ENCODE results near the gene DET1. TPM values are rescaled to one million over a fixed set of nuclear protein-coding genes. Genes with fewer than 3 reads are reported as not detected.

DET1 gene
- 10 to 100 TPM in 1 of 4 donors, 1 to 10 TPM in 3; 7.4 to 13.0 (median 8.8) TPM for total RNA-seq
- 1 to 10 TPM; 2.4 to 3.6 (median 2.8) TPM for polyA plus RNA-seq

GRCh38 chr15:88546248-88547129 is at the start of gene DET1:
DET1 (minus strand) TSS chr15:88546681; CDS start chr15:88531705, 14,976 bp downstream.
- peak; percentile 96 for DNase-seq
- Histone ChIP-seq H3K9me3 (no peaks in the 10 kb centered on the region), H3K27ac (peak within 1 kb of the TSS; percentile 80 to 91 (median 86)), H3K4me3 (peak within 1 kb of the TSS; percentile 59 to 83 (median 70)), H3K27me3 (no peaks in the 10 kb centered on the region), H3K4me1 (peaks cover 0 to 38% (median 27%) of the 10 kb centered on the region in 4 donors), H3K36me3 (no peaks in the 10 kb centered on the region)
- whole genome bisulfite sequencing, 2 donors = 4% methylated on average over 33 of the region's 33 CpGs
- TF ChIP-seq POLR2A (IDR thresholded peaks at IDR 0.05) (no peak), EP300 (IDR thresholded peaks at IDR 0.05) (no peak), POLR2AphosphoS5 (IDR thresholded peaks at IDR 0.05) (peak in 3 of 4 donors; percentile 5 to 68 (median 47)), CTCF (IDR thresholded peaks at IDR 0.05) (peak; percentile 48 to 71 (median 59))
- intact Hi-C loops (cut with DNase I) = loop anchor here (2.0 to 10.0 kb wide), 3 partner anchors 70 to 558 kb away; partner anchors contain the start of gene AEN

- TF ChIP-seq POLR2AphosphoS5 (IDR thresholded peaks at IDR 0.05) (no peak), EP300 (IDR thresholded peaks at IDR 0.05) (no peak), CTCF (IDR thresholded peaks at IDR 0.05) (no peak), POLR2A (IDR thresholded peaks at IDR 0.05) (no peak)
- no peak overlapping the region for H3K4me3 ChIP-seq
- intact Hi-C loops (cut with DNase I) = no loop called here
- H3K9me3 ChIP-seq = no peaks in the 10 kb centered on the region
- H3K27ac ChIP-seq = no peak overlapping the region
- no peaks in the 10 kb centered on the region for H3K27me3 ChIP-seq
- DNase-seq = no peak
- no peaks in the 10 kb centered on the region for H3K4me1 ChIP-seq
- H3K36me3 ChIP-seq = no peaks in the 10 kb centered on the region
These were observed 44.9 kb upstream of the DET1 start for GRCh38 chr15:88591384-88591783.

DNA sequence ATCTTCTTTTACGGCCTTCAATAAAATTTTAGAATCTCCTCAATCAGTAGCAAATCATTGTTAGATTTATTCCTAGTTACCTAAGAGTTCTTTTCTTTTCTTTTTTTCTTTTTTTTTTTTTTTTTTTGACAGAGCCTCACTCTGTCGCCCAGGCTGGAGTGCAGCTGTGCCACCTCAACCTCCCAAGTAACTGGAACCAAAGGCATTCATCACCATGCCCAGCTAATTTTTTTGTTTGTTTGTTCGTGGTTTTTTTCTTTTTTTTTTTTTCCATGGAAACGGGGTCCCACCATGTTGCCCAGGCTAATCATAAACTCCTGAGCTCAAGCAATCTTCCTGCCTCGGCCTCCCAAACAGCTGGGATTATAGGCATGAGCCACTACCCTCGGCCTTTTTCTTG is 44.3 kb upstream of the DET1 start:
- no peaks in the 10 kb centered on the region for H3K9me3 ChIP-seq
- H3K4me3 ChIP-seq = no peak overlapping the region
- WGBS, 2 donors = 54 to 80% methylated on average over 6 of the region's 6 CpGs
- TF ChIP-seq EP300 (IDR thresholded peaks at IDR 0.05) (no peak), POLR2AphosphoS5 (IDR thresholded peaks at IDR 0.05) (no peak)
- H3K27ac ChIP-seq = no peak overlapping the region
- no peaks in the 10 kb centered on the region for H3K36me3 ChIP-seq
- H3K27me3 ChIP-seq = no peaks in the 10 kb centered on the region
- no peaks in the 10 kb centered on the region for H3K4me1 ChIP-seq
- no peak for DNase-seq
- intact Hi-C loops (cut with DNase I) = no loop called here

DNA sequence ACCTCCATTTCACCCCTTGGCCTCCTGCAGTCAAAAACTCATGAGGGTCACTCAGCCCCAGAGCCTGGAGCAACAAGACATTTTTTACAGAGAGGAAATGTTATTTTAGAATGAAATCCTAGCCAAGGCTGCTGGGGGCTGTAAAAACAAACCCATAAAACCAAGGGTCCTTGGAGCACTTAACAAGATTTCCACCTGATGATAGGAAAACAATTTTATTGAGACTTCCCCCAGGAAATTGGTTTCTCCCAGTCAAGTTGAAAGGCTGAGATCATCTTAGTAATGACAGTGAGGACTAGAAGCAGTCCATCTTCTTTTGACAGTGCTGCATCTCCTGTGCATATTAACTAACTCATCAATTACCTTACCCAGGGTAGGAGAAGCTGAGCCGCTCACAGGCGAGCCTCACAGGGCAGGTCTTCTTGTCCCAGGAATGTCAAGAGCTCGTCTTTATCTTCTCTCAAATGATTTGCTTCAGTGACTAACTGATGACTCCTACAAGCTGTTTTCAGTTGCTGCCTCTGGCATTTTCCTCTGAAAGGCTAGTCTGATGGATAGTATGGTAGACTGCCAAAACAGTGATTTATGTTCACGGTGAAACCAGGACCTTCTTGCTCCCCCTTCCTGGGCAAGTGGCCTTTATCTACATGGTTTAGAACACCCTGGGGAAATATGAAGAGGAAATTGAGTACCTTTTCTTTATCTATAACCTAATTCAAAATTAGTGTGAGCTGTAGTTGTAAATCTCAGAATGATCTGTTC is 40.1 kb upstream of the DET1 start:
- Histone ChIP-seq H3K9me3 (peaks cover 0 to 6% (median 0%) of the 10 kb centered on the region in 4 donors), H3K4me1 (no peaks in the 10 kb centered on the region), H3K27ac (no peak overlapping the region), H3K27me3 (no peaks in the 10 kb centered on the region), H3K36me3 (no peaks in the 10 kb centered on the region), H3K4me3 (no peak overlapping the region)
- TF ChIP-seq POLR2A (IDR thresholded peaks at IDR 0.05) = no peak
- no peak for TF ChIP-seq EP300 (IDR thresholded peaks at IDR 0.05)
- no peak for TF ChIP-seq POLR2AphosphoS5 (IDR thresholded peaks at IDR 0.05)
- TF ChIP-seq CTCF (IDR thresholded peaks at IDR 0.05) = no peak
- DNase-seq = no peak
- intact Hi-C loops (cut with DNase I) = no loop called here
- 49 to 54% methylated on average over 4 of the region's 4 CpGs for WGBS, 2 donors

DNA sequence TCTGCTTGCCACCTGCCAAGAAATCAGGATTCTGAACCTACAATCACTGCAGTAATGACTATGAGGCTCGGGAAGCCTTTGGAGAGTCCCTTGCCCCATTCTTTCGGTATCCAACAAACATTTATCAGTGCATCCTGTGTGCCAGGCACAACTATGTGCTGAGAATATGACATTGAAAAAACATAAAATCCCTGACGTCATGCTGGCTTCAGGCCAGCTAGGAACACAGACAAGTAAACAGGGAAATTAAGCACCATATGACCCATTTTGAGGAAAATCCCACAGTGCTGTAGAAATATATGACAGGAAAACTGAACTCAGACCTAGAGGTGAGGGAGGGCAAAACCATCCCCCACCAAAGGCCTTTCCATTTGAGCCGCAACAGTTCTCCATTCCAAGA is 34.1 kb upstream of the DET1 start:
- Histone ChIP-seq H3K36me3 (no peaks in the 10 kb centered on the region), H3K9me3 (peaks cover 0 to 6% (median 0%) of the 10 kb centered on the region in 4 donors), H3K4me3 (no peak overlapping the region), H3K27ac (no peak overlapping the region), H3K4me1 (no peaks in the 10 kb centered on the region), H3K27me3 (no peaks in the 10 kb centered on the region)
- 35 to 64% methylated on average over 4 of the region's 4 CpGs for WGBS, 2 donors
- intact Hi-C loops (cut with DNase I) = no loop called here
- TF ChIP-seq CTCF (IDR thresholded peaks at IDR 0.05) (no peak), POLR2AphosphoS5 (IDR thresholded peaks at IDR 0.05) (no peak), POLR2A (IDR thresholded peaks at IDR 0.05) (no peak), EP300 (IDR thresholded peaks at IDR 0.05) (no peak)
- DNase-seq = no peak
